Nucleus accumbens (tissue), 56 donors: Measurements from ENCODE around the gene KCNC3.

Source experiments
- DNase-seq, 56 donors: peaks; one replicate each; lab custom pipeline; 2025; lab: John Stamatoyannopoulos, UW

Gene KCNC3

GRCh38 chr19:50329146-50329925, at the start of gene KCNC3:
TSS of gene KCNC3 (minus strand) at chr19:50329377. CDS start at chr19:50329082, 295 bp downstream.
- DNase-seq, result peak; percentile 77 to 100 (median 99)

- DNase-seq, result no peak
These were observed 49.7 kb upstream of the KCNC3 start for GRCh38 chr19:50378863-50379236.

- DNase-seq, result no peak
These were observed 49.1 kb upstream of the KCNC3 start for GRCh38 chr19:50378169-50378862.

GRCh38 chr19:50377517-50377916, 48.3 kb upstream of the KCNC3 start:
- no peak for DNase-seq

GRCh38 chr19:50377051-50377461, 47.9 kb upstream of the KCNC3 start:
- DNase-seq, result peak in 3 of 56 donors; percentile 37 to 57 (median 49)

- DNase-seq, result peak; percentile 65 to 97 (median 92)
These were observed 47.2 kb upstream of the KCNC3 start, which contains the start of gene NR1H2 for GRCh38 chr19:50376166-50377050. TSS of gene NR1H2 (plus strand) at chr19:50376457. CDS start at chr19:50377606, 1,149 bp downstream.

GRCh38 chr19:50371914-50372475, 42.8 kb upstream of the KCNC3 start:
- DNase-seq, result no peak

- peak; percentile 17 to 92 (median 78) for DNase-seq
These were observed 39.7 kb upstream of the KCNC3 start for GRCh38 chr19:50368649-50369570.

- no peak for DNase-seq
These were observed 36.5 kb upstream of the KCNC3 start, which contains the start of gene NAPSA for GRCh38 chr19:50365434-50366306. TSS of gene NAPSA (minus strand) at chr19:50365639. CDS start at chr19:50365621, 18 bp downstream.

GRCh38 chr19:50362656-50363424, 33.7 kb upstream of the KCNC3 start:
- no peak for DNase-seq

GRCh38 chr19:50362030-50362412, 32.8 kb upstream of the KCNC3 start:
- DNase-seq, result no peak

- no peak for DNase-seq
These were observed 32.3 kb upstream of the KCNC3 start for GRCh38 chr19:50361290-50362029.

GRCh38 chr19:50359328-50359818, 30.2 kb upstream of the KCNC3 start:
- no peak for DNase-seq

- peak in 47 of 56 donors; percentile 14 to 77 (median 46) for DNase-seq
These were observed 29.5 kb upstream of the KCNC3 start for GRCh38 chr19:50358483-50359327.
